AG08395 (cell line): ENCODE measurements around the gene TAS2R1.

Experiments used
- DNase-seq: peaks from one replicate; pipeline ENCODE4 v3.0.0; 2012; ENCODE audit warnings: mixed read lengths, low spot score

Gene TAS2R1

DNA sequence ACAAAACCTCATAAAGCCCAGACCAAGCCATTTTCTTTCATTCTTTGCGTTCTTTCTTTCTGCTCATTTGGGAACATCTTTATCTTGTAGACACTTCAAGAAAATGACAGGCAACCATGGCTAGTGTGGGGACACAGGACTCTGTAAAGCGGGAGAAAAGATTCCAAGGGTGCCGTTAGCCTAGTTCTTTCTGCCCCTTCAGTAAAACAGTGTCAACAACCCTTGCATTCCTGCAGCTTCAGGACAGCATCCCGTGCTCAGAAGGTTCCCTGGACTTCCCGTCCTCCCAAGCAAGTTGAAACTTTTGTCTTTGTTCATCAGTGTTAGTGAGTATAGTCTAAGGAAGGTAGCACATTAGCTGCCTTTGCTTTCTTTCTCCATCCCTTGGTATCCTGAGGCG, 41.9 kb downstream of the TAS2R1 start:
- DNase-seq: no peak

GRCh38 chr5:9587135-9587534, 43.0 kb downstream of the TAS2R1 start:
- no peak for DNase-seq

DNA sequence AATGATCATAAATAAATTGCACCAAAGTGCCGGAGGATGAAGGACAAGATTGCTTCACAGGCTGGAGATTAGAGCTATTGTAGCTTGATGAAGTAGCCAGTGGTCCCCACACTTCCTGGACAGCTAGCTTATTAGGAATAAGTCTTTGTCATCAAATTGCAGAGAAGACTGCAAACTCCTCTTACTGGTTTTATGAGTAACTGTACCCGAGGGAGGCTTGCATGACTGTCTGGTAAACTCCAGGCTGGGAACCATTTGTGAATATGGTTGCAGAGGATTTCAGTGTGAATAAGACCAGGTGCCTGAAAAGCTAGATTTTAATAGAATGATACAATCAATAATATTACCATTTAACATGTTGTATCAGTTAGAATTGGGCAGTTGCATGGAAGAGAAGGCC, 47.7 kb downstream of the TAS2R1 start:
- no peak for DNase-seq
